DMS53 (cell line): ENCODE data around the gene NHLRC4.

Experiments used
- DNase-seq: peaks from one replicate; lab custom pipeline; 2025; lab: John Stamatoyannopoulos, UW

The NHLRC4 gene

GRCh38 chr16:582614-583331 is 16.0 kb downstream of the NHLRC4 start:
- DNase-seq = no peak

GRCh38 chr16:583470-583814 is 16.6 kb downstream of the NHLRC4 start:
- DNase-seq = peak; percentile 83

GRCh38 chr16:583815-584591 is 17.2 kb downstream of the NHLRC4 start:
- DNase-seq = peak; percentile 90

- peak; percentile 80 for DNase-seq
Observed at GRCh38 chr16:585351-585750, 18.5 kb downstream of the NHLRC4 start.

GRCh38 chr16:586047-586644 is 19.3 kb downstream of the NHLRC4 start:
- DNase-seq = no peak

- DNase-seq = no peak
Observed at GRCh38 chr16:586645-587590, 20.1 kb downstream of the NHLRC4 start.

- peak; percentile 74 for DNase-seq
Observed at GRCh38 chr16:588639-588888, 21.8 kb downstream of the NHLRC4 start.

- DNase-seq = peak; percentile 94
Observed at GRCh38 chr16:588889-589657, 22.3 kb downstream of the NHLRC4 start.

- DNase-seq = peak; percentile 98
Observed at GRCh38 chr16:589658-590187, 22.9 kb downstream of the NHLRC4 start, which contains the start of gene RAB40C. TSS of gene RAB40C (plus strand) at chr16:590066. CDS start at chr16:590292, 226 bp downstream.

GRCh38 chr16:590188-590814 is 23.5 kb downstream of the NHLRC4 start:
- peak; percentile 75 for DNase-seq

GRCh38 chr16:590815-591200 is 24.0 kb downstream of the NHLRC4 start:
- DNase-seq = no peak

GRCh38 chr16:591231-591630 is 24.4 kb downstream of the NHLRC4 start:
- DNase-seq = no peak

GRCh38 chr16:591892-592517 is 25.2 kb downstream of the NHLRC4 start:
- peak; percentile 58 for DNase-seq

- peak; percentile 94 for DNase-seq
Observed at GRCh38 chr16:592518-593306, 25.9 kb downstream of the NHLRC4 start.

- DNase-seq = peak; percentile 96
Observed at GRCh38 chr16:593406-593805, 26.6 kb downstream of the NHLRC4 start.

GRCh38 chr16:593807-594206 is 27.0 kb downstream of the NHLRC4 start:
- DNase-seq = no peak

- DNase-seq = no peak
Observed at GRCh38 chr16:595094-595528, 28.3 kb downstream of the NHLRC4 start.

- DNase-seq = peak; percentile 73
Observed at GRCh38 chr16:595942-596735, 29.3 kb downstream of the NHLRC4 start.

GRCh38 chr16:596736-597060 is 29.9 kb downstream of the NHLRC4 start:
- no peak for DNase-seq
